SK-N-SH (cell line): ENCODE measurements around the gene PPID. TPM values are rescaled to one million over a fixed set of nuclear protein-coding genes. Genes with fewer than 3 reads are reported as not detected.
A peak's percentile ranks its signal among the peaks of the same experiment; 100 is the strongest.

Experiments used
- ELF1 ChIP-seq: IDR thresholded peaks from 2 replicates; pipeline ENCODE4 v1.4.0; 2012
- EZH2phosphoT487 ChIP-seq: fragments of 200-600 bp; sonication (generic); IDR thresholded peaks from 2 replicates; pipeline ENCODE4 v1.6.1; 2017; ENCODE audit warnings: low read depth, mixed run types, mild to moderate bottlenecking, antibody characterized with exemption, moderate library complexity, borderline replicate concordance
- FOSL2 ChIP-seq: IDR thresholded peaks from 2 replicates; pipeline ENCODE4 v1.4.0; 2012; ENCODE audit warnings: low read depth, mild to moderate bottlenecking, moderate library complexity, borderline replicate concordance
- FOXJ3 ChIP-seq: sonication (generic); formaldehyde crosslinking; IDR thresholded peaks from 2 replicates; pipeline ENCODE4 v1.5.1; 2020; ENCODE audit warnings: mild to moderate bottlenecking, missing genetic modification reagents
- FOXM1 ChIP-seq: IDR thresholded peaks from 2 replicates; pipeline ENCODE4 v1.4.0; 2012; ENCODE audit warnings: low read depth, mild to moderate bottlenecking
- GABPA ChIP-seq: IDR thresholded peaks from 2 replicates; pipeline ENCODE4 v1.4.0; 2012; ENCODE audit warnings: low read depth, mild to moderate bottlenecking
- MEF2A ChIP-seq: IDR thresholded peaks from 2 replicates; pipeline ENCODE4 v1.4.0; 2012; ENCODE audit warnings: low read depth, borderline replicate concordance
- MXI1 ChIP-seq: IDR thresholded peaks from 2 replicates; pipeline ENCODE4 v1.6.1; 2012; ENCODE audit warnings: mild to moderate bottlenecking, low read depth, low read length, improper control_type of control experiment
- NFIC ChIP-seq: IDR thresholded peaks from 2 replicates; pipeline ENCODE4 v1.4.0; 2012; ENCODE audit warnings: borderline replicate concordance
- NRF1 ChIP-seq: IDR thresholded peaks from 2 replicates; pipeline ENCODE4 v1.6.1; 2012; ENCODE audit warnings: low read depth, mild to moderate bottlenecking, low read length
- RCOR1 ChIP-seq: fragments of 150-350 bp; IDR thresholded peaks from 2 replicates; pipeline ENCODE4 v1.6.1; 2017; ENCODE audit warnings: antibody characterized with exemption, low read length
- RFX5 ChIP-seq: IDR thresholded peaks from 2 replicates; pipeline ENCODE4 v1.6.1; 2012; ENCODE audit warnings: mild to moderate bottlenecking, improper control_type of control experiment, low read length
- TEAD4 ChIP-seq: IDR thresholded peaks from 2 replicates; pipeline ENCODE4 v1.4.0; 2012; ENCODE audit warnings: mild to moderate bottlenecking, borderline replicate concordance; ENCODE audit not compliant: insufficient read depth
- polyA plus RNA-seq, 3 experiments: library from polyadenylated mRNA; depleted of rRNA; stranded (reverse); fragments of >200 nt; gene quantifications; 2 replicates each; pipeline ENCODE4 v1.2.3, GENCODE V29; 2012
- TF ChIP-seq, protein P1 (sequence below): IDR thresholded peaks from 2 replicates; pipeline ENCODE4; 2012
- TF ChIP-seq, protein P2 (sequence below): fragments of 150-350 bp; IDR thresholded peaks from 2 replicates; pipeline ENCODE4 v1.6.1; 2016; ENCODE audit warnings: mild to moderate bottlenecking, low read depth, low read length
- TF ChIP-seq, protein P3 (sequence below): IDR thresholded peaks from 2 replicates; pipeline ENCODE4 v1.4.0; 2012; ENCODE audit warnings: low read depth, borderline replicate concordance
- TF ChIP-seq, protein P4 (sequence below): fragments of 200-600 bp; sonication (generic); IDR thresholded peaks from 2 replicates; pipeline ENCODE4 v1.6.1; 2017; ENCODE audit warnings: antibody characterized with exemption, mild to moderate bottlenecking, moderate library complexity
- TF ChIP-seq, protein P5 (sequence below): IDR thresholded peaks from 2 replicates; pipeline ENCODE4 v1.4.0; 2012; ENCODE audit warnings: low read depth

The PPID gene
- polyA plus RNA-seq, 1 of the 3 experiments (the other 2 are of a cell fraction), result 20.2 TPM

DNA sequence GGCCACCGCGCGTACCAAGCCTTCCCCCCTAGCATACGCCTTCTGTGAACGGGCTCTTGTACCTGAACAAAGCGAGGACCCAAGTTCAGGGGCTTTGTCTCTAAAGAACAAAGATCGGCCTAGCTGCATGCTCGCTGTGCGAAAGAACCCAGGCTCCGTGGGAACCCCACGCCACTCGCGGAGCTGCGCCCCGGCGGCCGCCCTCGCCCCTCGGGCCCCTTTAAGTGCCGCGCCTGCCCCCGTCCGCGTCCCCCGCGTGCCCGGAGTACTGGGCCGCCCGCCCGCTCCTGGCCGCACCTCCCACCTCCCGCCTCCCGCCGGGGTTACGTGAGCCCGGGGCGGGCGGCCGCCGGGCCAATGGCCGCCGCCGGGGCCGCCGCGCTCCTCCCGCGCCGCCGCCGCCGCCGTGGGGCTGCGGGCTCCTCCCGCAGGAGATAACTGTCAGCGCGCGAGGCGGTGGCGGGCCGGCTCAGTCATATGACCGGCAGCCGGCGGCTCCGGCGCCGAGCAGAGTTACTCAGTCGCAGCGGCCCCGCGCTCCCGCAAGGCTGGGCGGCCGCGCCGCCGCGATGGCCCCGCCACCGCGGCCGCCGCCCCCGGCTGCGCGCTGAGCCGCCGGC, 45.5 kb upstream of the PPID start, which contains the start of gene FNIP2 (continued):
- TF ChIP-seq NRF1 (no peak), FOSL2 (no peak), RFX5 (no peak), RCOR1 (no peak), EZH2phosphoT487 (no peak), FOXM1 (no peak), ELF1 (no peak), FOXJ3 (CRISPR knock-in tag) (no peak), NFIC (no peak), MEF2A (no peak), MXI1 (0 out of 2 replicates have a peak, but pooled peaks have one; percentile 14), GABPA (no peak), TEAD4 (no peak)
- TF ChIP-seq, protein P1, sequence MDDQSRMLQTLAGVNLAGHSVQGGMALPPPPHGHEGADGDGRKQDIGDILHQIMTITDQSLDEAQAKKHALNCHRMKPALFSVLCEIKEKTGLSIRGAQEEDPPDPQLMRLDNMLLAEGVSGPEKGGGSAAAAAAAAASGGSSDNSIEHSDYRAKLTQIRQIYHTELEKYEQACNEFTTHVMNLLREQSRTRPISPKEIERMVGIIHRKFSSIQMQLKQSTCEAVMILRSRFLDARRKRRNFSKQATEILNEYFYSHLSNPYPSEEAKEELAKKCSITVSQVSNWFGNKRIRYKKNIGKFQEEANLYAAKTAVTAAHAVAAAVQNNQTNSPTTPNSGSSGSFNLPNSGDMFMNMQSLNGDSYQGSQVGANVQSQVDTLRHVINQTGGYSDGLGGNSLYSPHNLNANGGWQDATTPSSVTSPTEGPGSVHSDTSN, result no peak
- TF ChIP-seq, protein P2, sequence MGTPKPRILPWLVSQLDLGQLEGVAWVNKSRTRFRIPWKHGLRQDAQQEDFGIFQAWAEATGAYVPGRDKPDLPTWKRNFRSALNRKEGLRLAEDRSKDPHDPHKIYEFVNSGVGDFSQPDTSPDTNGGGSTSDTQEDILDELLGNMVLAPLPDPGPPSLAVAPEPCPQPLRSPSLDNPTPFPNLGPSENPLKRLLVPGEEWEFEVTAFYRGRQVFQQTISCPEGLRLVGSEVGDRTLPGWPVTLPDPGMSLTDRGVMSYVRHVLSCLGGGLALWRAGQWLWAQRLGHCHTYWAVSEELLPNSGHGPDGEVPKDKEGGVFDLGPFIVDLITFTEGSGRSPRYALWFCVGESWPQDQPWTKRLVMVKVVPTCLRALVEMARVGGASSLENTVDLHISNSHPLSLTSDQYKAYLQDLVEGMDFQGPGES, result no peak
- TF ChIP-seq, protein P3, sequence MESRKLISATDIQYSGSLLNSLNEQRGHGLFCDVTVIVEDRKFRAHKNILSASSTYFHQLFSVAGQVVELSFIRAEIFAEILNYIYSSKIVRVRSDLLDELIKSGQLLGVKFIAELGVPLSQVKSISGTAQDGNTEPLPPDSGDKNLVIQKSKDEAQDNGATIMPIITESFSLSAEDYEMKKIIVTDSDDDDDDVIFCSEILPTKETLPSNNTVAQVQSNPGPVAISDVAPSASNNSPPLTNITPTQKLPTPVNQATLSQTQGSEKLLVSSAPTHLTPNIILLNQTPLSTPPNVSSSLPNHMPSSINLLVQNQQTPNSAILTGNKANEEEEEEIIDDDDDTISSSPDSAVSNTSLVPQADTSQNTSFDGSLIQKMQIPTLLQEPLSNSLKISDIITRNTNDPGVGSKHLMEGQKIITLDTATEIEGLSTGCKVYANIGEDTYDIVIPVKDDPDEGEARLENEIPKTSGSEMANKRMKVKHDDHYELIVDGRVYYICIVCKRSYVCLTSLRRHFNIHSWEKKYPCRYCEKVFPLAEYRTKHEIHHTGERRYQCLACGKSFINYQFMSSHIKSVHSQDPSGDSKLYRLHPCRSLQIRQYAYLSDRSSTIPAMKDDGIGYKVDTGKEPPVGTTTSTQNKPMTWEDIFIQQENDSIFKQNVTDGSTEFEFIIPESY, result no peak
- TF ChIP-seq, protein P4, sequence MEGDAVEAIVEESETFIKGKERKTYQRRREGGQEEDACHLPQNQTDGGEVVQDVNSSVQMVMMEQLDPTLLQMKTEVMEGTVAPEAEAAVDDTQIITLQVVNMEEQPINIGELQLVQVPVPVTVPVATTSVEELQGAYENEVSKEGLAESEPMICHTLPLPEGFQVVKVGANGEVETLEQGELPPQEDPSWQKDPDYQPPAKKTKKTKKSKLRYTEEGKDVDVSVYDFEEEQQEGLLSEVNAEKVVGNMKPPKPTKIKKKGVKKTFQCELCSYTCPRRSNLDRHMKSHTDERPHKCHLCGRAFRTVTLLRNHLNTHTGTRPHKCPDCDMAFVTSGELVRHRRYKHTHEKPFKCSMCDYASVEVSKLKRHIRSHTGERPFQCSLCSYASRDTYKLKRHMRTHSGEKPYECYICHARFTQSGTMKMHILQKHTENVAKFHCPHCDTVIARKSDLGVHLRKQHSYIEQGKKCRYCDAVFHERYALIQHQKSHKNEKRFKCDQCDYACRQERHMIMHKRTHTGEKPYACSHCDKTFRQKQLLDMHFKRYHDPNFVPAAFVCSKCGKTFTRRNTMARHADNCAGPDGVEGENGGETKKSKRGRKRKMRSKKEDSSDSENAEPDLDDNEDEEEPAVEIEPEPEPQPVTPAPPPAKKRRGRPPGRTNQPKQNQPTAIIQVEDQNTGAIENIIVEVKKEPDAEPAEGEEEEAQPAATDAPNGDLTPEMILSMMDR, result no peak
- TF ChIP-seq, protein P5, sequence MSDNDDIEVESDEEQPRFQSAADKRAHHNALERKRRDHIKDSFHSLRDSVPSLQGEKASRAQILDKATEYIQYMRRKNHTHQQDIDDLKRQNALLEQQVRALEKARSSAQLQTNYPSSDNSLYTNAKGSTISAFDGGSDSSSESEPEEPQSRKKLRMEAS, result peak; percentile 66; the same call in 1 of the 2 replicates
